ENCODE results near the gene WDR18.

Gene WDR18

DNA sequence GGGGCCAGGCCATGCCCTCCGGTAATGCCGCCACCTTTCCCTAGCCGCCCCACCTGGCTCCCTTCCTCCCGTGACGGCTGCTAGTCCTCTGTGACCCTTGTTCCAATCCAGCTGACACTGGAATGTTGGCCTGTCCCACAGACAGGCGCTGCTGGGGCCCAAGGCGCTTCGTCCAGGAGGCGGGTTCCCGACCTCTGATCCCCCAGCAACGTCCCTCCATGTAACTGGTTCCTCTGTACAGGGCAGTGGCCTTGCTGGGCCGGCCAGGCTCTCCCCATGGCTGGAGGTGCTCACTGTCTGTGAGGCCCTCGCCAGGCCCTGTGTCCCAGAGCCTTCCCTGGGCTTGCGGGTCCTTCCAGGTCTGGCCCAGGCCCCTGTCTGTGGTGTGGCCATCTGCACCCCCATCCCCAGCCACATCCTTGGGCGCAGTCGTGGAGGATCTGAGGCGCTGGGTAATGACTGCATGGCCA, 9.3 kb downstream of the WDR18 start:
- no peak for DNase-seq

DNA sequence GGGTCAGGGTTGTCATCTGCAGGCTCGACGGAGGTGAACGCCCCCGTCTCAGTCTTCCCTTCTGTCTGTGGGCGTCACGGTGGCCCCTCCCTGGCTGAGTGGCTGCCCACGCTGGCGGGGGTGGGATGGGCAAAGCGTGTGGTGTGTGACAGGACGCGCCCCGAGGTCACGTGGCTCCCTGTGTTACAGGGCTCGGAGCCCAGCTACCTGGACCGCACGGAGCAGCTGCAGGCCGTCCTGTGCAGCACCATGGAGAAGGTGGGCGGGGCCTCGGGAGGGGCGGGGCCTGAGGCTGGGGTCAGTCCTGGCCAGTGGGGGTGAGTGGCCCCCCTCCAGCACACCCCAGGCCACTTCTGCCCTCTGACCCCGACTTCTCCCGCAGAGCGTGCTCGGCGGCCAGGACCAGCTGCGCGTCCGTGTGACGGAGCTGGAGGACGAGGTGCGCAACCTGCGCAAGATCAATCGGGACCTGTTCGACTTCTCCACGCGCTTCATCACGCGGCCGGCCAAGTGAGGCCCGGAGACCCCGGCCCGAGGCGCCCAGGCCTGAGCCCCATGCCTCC, 9.8 kb downstream of the WDR18 start:
- DNase-seq: no peak

DNA sequence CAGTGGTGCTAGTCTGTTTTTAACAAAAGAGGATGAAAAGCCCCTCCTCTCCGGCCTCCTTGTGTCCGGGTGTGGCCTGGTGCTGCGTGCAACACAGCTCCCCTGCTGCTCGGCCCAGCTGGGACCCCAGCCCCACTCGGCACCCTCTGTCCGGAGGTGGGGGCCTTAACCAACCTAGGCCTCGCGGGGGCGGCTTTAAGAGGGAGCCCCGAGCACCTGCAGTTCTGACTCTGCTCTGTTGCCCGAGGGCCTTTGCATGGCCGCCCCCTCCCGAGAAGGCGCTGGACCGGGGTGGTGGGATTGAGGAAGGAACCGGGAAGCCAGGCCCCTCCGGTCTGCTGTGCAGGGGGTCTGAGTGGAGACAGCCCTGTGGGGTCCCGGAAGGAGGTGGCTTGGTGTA, 10.4 kb downstream of the WDR18 start:
- DNase-seq: no peak

DNA sequence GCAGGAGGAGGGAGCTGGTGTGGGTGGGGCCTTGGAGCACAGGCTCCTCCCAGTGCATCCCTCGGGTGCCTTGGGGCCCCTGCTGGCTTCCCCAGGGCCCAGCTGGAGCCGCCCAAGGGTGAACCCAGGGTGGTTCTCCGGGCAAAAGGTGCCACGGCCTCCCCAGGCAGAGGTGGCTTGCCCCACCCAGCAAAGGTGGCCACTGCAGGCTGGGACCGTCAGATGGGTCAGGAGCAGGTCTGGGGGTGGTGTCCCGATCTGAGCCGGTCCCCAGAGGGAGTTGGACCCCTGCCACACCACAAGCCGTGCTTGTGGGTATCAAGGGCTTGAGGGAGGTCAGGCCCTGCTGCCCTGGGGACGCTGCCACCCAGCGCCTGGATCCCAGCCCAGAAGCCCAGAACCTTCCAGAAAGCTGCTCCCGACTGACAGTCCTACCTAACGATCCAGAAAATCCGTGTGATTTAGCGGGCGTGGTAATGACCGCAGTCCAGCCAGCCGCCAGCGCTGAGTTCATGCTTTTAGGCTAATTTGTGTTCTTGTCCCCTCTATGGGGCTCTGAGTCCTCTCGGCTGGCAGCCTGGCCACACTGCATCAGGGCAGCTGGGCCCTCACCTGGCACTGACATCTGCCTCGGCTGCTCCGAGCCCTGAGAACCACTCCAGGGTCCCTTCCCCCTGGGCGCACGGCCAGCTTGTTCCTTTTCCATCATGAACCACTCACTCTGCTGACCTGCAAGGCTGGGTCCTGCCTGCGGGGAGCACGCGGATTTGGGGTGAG, 11.1 kb downstream of the WDR18 start:
- DNase-seq: no peak

DNA sequence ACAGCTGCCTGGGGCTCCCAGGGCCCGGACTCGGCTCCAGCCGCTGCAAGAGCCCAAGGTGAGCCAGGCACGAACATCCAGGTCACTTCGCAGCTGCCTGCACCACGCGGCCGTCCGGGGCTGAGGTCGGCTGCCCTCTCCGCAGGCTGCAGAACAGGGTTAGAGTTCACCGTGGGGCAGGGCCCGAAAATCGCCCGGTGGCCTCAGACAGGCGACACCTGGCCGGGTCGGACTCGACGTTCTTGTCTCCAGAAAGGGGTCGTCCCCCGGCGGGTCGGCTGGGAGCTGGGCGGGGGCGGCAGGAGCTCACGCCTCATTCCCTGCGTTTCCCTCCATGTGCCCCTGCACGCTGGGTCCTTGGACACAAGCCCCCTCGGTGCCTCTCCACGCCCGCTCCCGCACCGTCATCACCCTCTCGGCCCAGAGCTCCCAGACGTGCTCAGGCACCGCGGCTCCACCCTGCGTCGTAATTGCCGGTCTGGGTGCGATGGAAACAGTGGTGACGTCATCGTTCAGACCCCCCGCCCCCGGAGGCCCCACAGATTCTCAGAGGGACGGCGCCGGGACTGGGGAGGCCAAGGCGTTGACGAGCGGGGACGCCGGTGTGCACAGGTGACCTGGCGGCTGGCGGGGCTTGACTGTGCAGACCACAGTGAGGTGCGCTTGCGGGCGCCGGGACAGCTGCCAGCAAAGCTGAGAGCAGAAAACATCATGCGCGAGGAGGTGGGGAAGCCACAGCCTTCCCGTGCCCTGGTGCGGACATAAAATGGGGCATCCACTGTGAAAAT, 12.1 kb downstream of the WDR18 start:
- peak; percentile 64 to 69 for DNase-seq

DNA sequence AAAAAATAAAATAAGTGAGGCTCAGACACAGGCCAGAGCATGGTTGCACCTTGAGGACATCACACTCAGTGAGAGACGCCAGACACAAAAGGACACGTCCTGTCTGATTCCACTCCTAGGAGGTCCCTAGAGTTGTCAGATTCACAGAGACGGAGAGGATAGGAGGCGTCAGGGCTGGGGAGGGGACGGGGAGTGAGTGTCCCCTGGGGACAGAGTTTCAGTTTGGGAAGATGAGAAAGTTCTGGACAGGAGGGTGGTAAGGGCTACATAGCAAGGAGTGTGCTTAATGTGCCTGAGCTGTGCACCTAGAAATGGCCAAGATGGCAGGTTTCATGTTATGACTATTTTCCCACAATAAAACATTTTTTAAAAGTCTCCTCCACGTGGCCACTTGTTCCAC, 13.9 kb downstream of the WDR18 start:
- no peak for DNase-seq

DNA sequence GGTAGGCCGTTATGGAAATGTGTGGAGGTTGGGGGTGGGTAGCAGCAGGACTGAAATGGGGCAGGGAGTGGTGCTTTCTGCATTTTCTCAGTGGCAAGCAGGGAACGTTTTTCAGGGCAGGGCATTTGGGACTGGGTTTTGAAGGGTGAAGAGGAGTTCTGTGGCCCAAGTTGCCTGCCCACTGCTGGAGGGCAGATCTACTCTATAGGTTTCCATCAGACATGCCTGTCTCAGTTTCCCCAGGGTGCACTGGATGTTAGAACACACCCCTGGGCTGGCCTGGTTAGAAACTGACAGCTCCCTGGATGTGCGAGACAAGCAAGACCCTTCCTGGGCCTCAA, 15.2 kb downstream of the WDR18 start:
- DNase-seq: no peak

DNA sequence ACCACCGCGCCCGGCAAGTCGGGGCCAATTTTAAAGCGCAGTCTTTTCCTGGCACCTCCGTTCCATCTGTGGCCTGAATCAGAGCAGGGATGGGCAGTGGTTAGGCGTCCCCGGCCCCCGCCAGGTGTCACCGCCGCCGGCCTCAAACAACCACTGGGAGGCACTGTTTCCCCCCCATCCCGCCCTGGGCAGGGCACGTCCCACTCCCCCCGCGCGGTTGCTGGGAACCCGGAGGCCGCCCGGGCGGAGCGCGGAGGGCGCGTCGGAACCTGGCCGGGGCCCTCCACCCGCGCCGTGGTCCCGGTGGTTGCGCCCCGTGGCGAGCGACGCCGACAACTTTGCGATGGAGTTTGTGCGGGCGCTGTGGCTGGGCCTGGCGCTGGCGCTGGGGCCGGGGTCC, 15.9 kb downstream of the WDR18 start, which contains the start of gene GRIN3B:
Gene GRIN3B, plus strand, starts transcription at position 325 of the 400 bp plus-strand sequence. Its CDS starts 19 bp downstream, at position 344.
- DNase-seq: peak; percentile 72 to 80

DNA sequence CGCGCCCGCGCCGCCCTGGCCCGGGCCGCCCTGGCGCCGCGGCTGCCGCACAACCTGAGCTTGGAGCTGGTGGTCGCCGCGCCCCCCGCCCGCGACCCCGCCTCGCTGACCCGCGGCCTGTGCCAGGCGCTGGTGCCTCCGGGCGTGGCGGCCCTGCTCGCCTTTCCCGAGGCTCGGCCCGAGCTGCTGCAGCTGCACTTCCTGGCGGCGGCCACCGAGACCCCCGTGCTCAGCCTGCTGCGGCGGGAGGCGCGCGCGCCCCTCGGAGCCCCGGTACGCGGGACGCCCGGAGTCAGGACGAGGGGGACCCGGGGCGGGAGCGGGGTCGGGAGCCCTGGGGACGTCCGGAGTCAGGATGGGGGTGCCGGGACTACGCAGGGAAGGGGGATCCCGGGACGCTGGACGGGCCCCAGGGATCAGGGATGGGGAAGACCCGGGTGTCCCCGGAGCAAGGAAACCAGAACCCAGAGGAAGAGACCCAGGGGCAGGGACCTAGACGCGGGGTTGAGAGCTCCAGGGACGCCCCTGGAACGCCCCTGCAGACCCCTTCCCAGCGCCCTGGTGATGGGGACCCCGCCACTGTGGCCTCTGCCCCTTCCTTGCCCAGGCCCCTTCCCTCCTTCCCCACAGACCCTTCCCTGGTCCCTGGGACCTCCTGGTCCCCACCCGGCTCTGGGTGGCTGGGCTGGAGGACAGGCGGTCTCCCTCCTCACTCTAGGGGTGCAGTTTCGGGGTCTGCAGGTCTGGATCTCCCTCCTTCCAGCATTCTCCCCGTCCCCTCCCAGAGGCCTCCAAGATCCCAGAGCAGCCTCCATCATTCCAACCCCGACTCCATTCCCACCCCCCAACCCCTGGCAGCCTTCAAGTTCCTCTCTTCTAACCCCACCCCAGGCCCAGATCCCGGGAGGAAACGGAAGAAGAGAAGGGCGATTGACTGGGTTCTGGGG, 16.7 kb downstream of the WDR18 start:
- no peak for DNase-seq

DNA sequence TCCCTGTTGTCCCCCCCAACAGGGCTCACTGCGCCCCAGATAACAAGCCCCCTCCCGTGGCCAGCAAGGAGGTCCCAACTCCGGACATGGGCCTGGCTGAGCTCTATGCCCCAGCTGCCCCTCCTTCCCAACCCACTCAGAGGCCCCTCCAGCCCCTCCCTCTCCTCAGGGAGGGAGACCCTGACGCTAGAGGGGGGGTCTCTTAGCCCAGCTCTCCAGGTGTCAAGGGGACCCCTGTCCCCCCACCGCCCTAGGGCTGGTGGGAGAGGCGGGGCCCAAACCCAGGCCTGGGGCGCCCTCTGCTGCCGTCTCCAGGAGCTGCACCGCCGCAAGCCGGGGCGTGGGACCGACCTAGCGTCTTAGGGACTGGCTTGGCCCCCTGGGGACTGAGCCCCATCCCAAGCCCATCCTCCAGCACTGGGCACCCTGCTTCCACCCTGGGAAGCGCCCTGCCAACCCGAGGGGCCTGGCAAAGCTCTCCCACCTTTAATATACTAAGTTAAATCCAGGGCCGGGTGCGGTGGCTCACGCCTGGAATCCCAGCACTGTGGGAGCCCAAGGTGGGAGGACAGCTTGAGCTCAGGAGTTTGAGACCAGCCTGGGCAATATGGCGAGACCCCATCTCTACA, 17.5 kb downstream of the WDR18 start:
- DNase-seq: peak; percentile 80 to 81

DNA sequence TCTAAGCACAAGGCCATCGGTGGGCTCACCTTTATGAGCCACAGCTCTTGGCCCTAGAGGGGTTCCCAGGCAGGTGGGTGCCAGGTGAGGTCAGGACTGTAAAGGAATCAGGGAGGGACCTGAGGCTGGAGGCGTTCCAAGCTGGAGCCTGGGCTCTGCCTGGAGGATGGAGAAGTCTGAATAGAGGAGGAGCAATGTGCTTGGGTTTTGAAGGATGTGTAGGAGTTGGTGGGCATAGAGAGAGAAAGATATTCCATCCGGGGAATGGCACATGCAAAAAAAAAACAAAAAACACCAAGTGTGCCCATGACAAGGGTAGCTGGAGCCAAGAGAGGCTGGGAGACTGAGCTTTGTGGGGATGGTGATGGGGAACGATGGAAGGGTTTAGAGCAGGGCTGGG, 18.5 kb downstream of the WDR18 start:
- no peak for DNase-seq

DNA sequence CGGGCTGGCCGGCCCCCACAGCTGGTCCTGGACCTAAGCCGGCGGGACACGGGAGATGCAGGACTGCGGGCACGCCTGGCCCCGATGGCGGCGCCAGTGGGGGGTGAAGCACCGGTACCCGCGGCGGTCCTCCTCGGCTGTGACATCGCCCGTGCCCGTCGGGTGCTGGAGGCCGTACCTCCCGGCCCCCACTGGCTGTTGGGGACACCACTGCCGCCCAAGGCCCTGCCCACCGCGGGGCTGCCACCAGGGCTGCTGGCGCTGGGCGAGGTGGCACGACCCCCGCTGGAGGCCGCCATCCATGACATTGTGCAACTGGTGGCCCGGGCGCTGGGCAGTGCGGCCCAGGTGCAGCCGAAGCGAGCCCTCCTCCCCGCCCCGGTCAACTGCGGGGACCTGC, 19.1 kb downstream of the WDR18 start:
- DNase-seq: no peak

DNA sequence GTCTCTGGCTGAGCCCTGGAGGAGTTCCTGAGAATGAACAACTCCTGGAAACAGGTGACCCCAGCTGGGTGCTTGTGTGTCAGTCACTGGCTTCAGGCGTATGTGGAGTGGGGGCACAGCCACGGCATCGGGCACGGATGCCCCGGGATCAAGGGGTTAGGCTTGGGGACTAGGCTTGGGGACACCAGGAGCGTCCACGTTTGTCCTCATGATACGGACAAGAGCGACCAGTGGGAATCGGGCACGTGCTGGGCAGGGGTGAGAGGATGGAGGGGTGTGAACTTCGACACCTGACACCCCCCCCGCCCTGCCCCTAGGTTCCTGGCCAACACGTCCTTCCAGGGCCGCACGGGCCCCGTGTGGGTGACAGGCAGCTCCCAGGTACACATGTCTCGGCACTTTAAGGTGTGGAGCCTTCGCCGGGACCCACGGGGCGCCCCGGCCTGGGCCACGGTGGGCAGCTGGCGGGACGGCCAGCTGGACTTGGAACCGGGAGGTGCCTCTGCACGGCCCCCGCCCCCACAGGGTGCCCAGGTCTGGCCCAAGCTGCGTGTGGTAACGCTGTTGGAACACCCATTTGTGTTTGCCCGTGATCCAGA, 20.2 kb downstream of the WDR18 start:
- DNase-seq: no peak

DNA sequence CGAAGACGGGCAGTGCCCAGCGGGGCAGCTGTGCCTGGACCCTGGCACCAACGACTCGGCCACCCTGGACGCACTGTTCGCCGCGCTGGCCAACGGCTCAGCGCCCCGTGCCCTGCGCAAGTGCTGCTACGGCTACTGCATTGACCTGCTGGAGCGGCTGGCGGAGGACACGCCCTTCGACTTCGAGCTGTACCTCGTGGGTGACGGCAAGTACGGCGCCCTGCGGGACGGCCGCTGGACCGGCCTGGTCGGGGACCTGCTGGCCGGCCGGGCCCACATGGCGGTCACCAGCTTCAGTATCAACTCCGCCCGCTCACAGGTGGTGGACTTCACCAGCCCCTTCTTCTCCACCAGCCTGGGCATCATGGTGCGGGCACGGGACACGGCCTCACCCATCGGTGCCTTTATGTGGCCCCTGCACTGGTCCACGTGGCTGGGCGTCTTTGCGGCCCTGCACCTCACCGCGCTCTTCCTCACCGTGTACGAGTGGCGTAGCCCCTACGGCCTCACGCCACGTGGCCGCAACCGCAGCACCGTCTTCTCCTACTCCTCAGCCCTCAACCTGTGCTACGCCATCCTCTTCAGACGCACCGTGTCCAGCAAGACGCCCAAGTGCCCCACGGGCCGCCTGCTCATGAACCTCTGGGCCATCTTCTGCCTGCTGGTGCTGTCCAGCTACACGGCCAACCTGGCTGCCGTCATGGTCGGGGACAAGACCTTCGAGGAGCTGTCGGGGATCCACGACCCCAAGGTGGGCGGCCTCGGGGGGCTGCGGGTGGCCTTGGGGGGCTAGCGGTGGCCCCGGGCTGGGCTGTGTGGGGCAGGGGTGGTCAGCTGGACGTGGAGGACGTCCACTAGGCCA, 20.9 kb downstream of the WDR18 start:
- DNase-seq: no peak

DNA sequence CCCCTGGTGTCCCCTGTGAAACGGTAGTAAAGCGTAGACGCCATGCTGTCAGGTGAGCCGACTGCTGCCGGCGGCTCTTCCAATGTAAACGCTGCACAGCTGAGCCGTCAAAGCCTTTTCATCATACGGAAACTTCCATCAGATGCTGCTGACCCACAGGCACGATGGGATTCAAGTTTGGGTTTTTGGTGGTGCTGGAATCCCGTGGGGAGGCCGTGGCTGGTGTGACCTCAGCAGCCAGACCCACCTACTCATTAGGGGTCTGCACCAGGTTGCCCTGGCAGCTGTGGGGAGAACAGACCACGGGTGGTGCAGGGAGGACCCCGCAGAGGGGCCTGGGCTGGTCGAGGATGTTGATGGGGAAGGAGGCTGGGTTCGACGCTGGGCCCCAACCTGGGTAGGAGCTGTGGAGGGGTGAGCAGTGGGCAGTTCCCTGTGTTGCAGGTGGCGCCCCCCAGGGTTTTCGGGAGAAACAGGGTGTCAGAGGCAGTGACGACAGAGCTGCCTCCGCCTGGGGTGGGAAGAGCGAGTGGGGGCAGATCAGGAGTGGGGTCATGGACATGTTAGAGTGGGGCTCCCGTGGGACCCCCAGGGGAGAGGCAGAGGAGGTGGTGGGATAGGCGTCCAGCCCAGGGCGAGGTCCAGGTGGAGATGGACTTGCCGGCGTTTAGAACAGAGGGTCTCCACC, 22.7 kb downstream of the WDR18 start:
- DNase-seq: no peak

DNA sequence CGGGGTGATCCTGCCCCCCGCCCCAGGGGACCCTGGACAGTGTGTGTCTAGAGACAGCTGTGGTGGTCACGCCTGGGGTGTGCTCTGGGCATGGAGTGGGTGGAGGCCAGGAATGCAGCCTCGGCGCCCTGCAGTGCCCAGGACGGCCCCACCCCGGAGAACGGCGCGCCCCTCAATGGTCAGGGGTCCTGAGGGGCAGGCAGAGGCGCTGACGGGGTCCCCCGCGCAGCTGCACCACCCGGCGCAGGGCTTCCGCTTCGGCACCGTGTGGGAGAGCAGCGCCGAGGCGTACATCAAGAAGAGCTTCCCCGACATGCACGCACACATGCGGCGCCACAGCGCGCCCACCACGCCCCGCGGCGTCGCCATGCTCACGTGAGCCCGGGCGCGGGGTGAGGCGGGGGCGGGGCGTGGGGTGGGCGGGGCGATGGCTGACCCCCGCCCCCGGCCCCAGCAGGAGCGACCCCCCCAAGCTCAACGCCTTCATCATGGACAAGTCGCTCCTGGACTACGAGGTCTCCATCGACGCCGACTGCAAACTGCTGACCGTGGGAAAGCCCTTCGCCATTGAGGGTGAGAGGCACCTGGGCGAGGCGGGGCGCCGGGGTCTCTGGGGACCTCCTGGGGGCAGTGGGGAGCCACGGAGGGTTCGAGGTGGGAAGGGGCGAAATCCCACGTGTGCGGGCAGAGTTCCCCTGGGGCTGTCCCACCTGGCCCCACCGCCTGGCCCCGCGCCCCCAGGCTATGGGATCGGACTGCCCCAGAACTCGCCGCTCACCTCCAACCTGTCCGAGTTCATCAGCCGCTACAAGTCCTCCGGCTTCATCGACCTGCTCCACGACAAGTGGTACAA, 23.5 kb downstream of the WDR18 start:
- no peak for DNase-seq

DNA sequence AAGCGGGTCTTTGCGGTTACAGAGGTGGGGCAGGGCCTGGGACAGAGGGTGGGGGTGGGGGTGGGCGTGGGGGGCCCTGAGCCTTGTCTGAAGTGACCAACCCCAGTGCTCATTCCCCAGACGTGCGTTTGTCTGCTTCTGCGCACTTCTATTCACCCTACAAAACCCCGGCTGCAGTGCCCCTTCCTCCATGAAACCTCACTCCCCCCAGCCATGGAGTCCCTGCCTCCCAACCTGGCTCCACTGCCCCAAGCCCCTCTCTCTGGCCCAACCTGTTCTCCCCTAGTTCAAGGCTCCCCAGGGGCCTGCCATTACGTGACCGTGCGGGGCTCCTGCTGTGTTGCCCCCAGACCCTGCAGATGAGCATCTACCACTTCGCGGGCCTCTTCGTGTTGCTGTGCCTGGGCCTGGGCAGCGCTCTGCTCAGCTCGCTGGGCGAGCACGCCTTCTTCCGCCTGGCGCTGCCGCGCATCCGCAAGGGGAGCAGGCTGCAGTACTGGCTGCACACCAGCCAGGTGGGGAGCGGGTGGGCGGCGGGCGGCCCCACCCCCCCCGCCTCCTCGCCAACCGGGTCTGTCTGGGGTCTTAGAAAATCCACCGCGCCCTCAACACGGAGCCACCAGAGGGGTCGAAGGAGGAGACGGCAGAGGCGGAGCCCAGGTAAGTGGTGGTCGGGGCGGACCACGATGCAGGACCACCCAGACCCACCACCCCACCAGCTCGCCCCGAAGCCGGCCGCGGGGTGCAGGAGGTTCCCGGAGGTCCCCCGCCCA, 24.3 kb downstream of the WDR18 start:
- no peak for DNase-seq

All from stimulated activated CD4-positive, alpha-beta T cell treated with anti-CD3 and anti-CD28 coated beads, Interleukin-2, amount 100 ng/mL, for 24 hours (primary cell).